H9 (cell line): ENCODE measurements around the gene TTC24. TPM values are rescaled to one million over a fixed set of nuclear protein-coding genes. Genes with fewer than 3 reads are reported as not detected.

Source experiments
- DNase-seq: peaks from one replicate; pipeline ENCODE4 v3.0.0-alpha.2; 2017
- H2AFZ ChIP-seq: one replicate; pipeline ENCODE4 v1.6.1; 2013; ENCODE audit warnings: mild to moderate bottlenecking, low read length, control low read depth, moderate library complexity
- H2AK5ac ChIP-seq: 2 replicates; pipeline ENCODE4 v1.6.1; 2013; ENCODE audit warnings: low read length, control low read depth, mixed read lengths; ENCODE audit not compliant: insufficient read length
- H2BK120ac ChIP-seq: one replicate; pipeline ENCODE4 v1.6.1; 2013; ENCODE audit warnings: low read depth, mild to moderate bottlenecking, low read length, control low read depth, inconsistent platforms; ENCODE audit not compliant: poor library complexity, severe bottlenecking
- H2BK12ac ChIP-seq: 2 replicates; pipeline ENCODE4 v1.6.1; 2013; ENCODE audit warnings: low read length, control low read depth, mixed read lengths, low read depth; ENCODE audit not compliant: insufficient read length
- H2BK15ac ChIP-seq: 2 replicates; pipeline ENCODE4 v1.6.1; 2013; ENCODE audit warnings: low read depth, low read length, control low read depth
- H2BK20ac ChIP-seq: one replicate; pipeline ENCODE4 v1.6.1; 2013; ENCODE audit warnings: low read depth, mild to moderate bottlenecking, low read length, control low read depth, inconsistent platforms; ENCODE audit not compliant: poor library complexity, severe bottlenecking
- H2BK5ac ChIP-seq: 2 replicates; pipeline ENCODE4 v1.6.1; 2013; ENCODE audit warnings: low read length, control low read depth, mixed read lengths; ENCODE audit not compliant: insufficient read length
- H3K14ac ChIP-seq: 2 replicates; pipeline ENCODE4 v1.6.1; 2013; ENCODE audit warnings: low read length, control low read depth; ENCODE audit not compliant: insufficient read depth
- H3K18ac ChIP-seq: 2 replicates; pipeline ENCODE4 v1.6.1; 2013; ENCODE audit warnings: low read depth, mild to moderate bottlenecking, mixed read lengths, low read length, control low read depth; ENCODE audit not compliant: insufficient read length
- H3K23ac ChIP-seq: 2 replicates; pipeline ENCODE4 v1.6.1; 2013; ENCODE audit warnings: low read length, control low read depth, mixed read lengths, low read depth; ENCODE audit not compliant: insufficient read length
- H3K23me2 ChIP-seq: 2 replicates; pipeline ENCODE4 v1.6.1; 2013; ENCODE audit warnings: low read depth, mild to moderate bottlenecking, mixed read lengths, low read length, control low read depth; ENCODE audit not compliant: insufficient read length, poor library complexity, severe bottlenecking
- H3K27ac ChIP-seq: 2 replicates; pipeline ENCODE4 v1.5.1; 2013; ENCODE audit warnings: low read length, control low read depth, mixed read lengths, low read depth; ENCODE audit not compliant: insufficient read length
- H3K27me3 ChIP-seq: 2 replicates; pipeline ENCODE4 v1.6.1; 2013; ENCODE audit warnings: low read length, control low read depth, inconsistent platforms; ENCODE audit not compliant: insufficient read depth
- H3K4ac ChIP-seq: 2 replicates; pipeline ENCODE4 v1.6.1; 2013; ENCODE audit warnings: low read depth, mild to moderate bottlenecking, control low read depth, inconsistent platforms, low read length, moderate library complexity
- H3K4me1 ChIP-seq: 2 replicates; pipeline ENCODE4 v1.6.1; 2013; ENCODE audit warnings: low read length, control low read depth, inconsistent platforms; ENCODE audit not compliant: insufficient read depth
- H3K4me2 ChIP-seq: 2 replicates; pipeline ENCODE4 v1.6.1; 2013; ENCODE audit warnings: low read length, control low read depth, mixed read lengths; ENCODE audit not compliant: insufficient read length, insufficient read depth
- H3K56ac ChIP-seq: 2 replicates; pipeline ENCODE4 v1.6.1; 2013; ENCODE audit warnings: low read depth, mild to moderate bottlenecking, mixed read lengths, low read length, control low read depth; ENCODE audit not compliant: insufficient read length
- H3K79me1 ChIP-seq: 2 replicates; pipeline ENCODE4 v1.6.1; 2013; ENCODE audit warnings: low read depth, mild to moderate bottlenecking, moderate library complexity, low read length, control low read depth, inconsistent platforms; ENCODE audit not compliant: insufficient read depth, poor library complexity, severe bottlenecking
- H3K79me2 ChIP-seq: 2 replicates; pipeline ENCODE4 v1.6.1; 2013; ENCODE audit warnings: low read length, control low read depth, inconsistent platforms; ENCODE audit not compliant: insufficient read depth
- H3K9ac ChIP-seq: 2 replicates; pipeline ENCODE4 v1.6.1; 2013; ENCODE audit warnings: low read length, control low read depth, mixed read lengths; ENCODE audit not compliant: insufficient read length; ENCODE audit errors: extremely low read depth
- H3K9me3 ChIP-seq: one replicate; pipeline ENCODE4 v1.6.1; 2013; ENCODE audit warnings: low read depth, low read length, inconsistent platforms; ENCODE audit not compliant: control insufficient read depth
- H3T11ph ChIP-seq: one replicate; pipeline ENCODE4 v1.6.1; 2013; ENCODE audit warnings: mild to moderate bottlenecking, low read length, control low read depth, inconsistent platforms
- H4K20me1 ChIP-seq: one replicate; pipeline ENCODE4 v1.6.1; 2013; ENCODE audit not compliant: control insufficient read depth, insufficient read length, insufficient read depth
- H4K5ac ChIP-seq: 2 replicates; pipeline ENCODE4 v1.6.1; 2013; ENCODE audit warnings: low read depth, mild to moderate bottlenecking, mixed read lengths, low read length, control low read depth; ENCODE audit not compliant: insufficient read length
- H4K8ac ChIP-seq: replicated peaks from 2 replicates; pipeline ENCODE4 v1.6.1; 2013; ENCODE audit warnings: low read length, control low read depth, mixed read lengths, low read depth; ENCODE audit not compliant: insufficient read length
- H4K91ac ChIP-seq: 2 replicates; pipeline ENCODE4 v1.6.1; 2013; ENCODE audit warnings: low read depth, mild to moderate bottlenecking, moderate library complexity, mixed read lengths, low read length, control low read depth; ENCODE audit not compliant: insufficient read length
- H3K27ac Mint-ChIP-seq, 3 experiments: 2 replicates in 2 of 3; 3 replicates in 1 of 3; pipeline ENCODE4 v1.8.0; 2020 to 2021; ENCODE audit warnings: mixed read lengths in 3 of 3, mild to moderate bottlenecking in 1 of 3, moderate library complexity in 1 of 3
- H3K27me3 Mint-ChIP-seq: 2 replicates; pipeline ENCODE4 v1.8.0; 2021; ENCODE audit warnings: low read depth, mild to moderate bottlenecking, moderate library complexity, mixed read lengths
- H3K36me3 Mint-ChIP-seq, 3 experiments: 2 replicates in 2 of 3; 3 replicates in 1 of 3; pipeline ENCODE4 v1.8.0; 2020 to 2021; ENCODE audit warnings: low read depth in 3 of 3, mixed read lengths in 3 of 3; ENCODE audit not compliant: insufficient read depth in 1 of 3
- H3K4me1 Mint-ChIP-seq, 2 experiments: 2 replicates each; pipeline ENCODE4 v1.8.0; 2020; ENCODE audit warnings: mixed read lengths in 2 of 2
- H3K4me3 Mint-ChIP-seq, 2 experiments: 2 replicates in 1 of 2; 3 replicates in 1 of 2; pipeline ENCODE4 v1.8.0; 2020 to 2021; ENCODE audit warnings: mild to moderate bottlenecking in 2 of 2, mixed read lengths in 2 of 2, moderate library complexity in 1 of 2
- H3K9me3 Mint-ChIP-seq, 2 experiments: 2 replicates in 1 of 2; 3 replicates in 1 of 2; pipeline ENCODE4 v1.8.0; 2020; ENCODE audit warnings: mild to moderate bottlenecking in 2 of 2, mixed read lengths in 2 of 2, moderate library complexity in 1 of 2
- WGBS: extraction: QIAGEN DNeasy Blood & Tissue Kit; methylation state at CpG from one replicate; pipeline ENCODE4 v1.1.7; 2013; ENCODE audit warnings: missing lambda C conversion rate, low lambda C conversion rate, mixed read lengths; ENCODE audit not compliant: insufficient read length; ENCODE audit errors: extremely low coverage; 5-methylcytosine and 5-hydroxymethylcytosine counted together
- total RNA-seq: library from RNA; stranded (reverse); gene quantifications from 2 replicates; pipeline ENCODE4 v1.2.1, GENCODE V29; 2021
- TF ChIP-seq, protein P1 (sequence below): fragments of 200-600 bp; sonication (generic); conservative IDR thresholded peaks from 3 replicates; pipeline ENCODE4 v1.8.0; 2021; ENCODE audit warnings: antibody characterized with exemption, mild to moderate bottlenecking

Gene TTC24
- total RNA-seq, 1 experiment from 2014 or later = 0.26 TPM

DNA sequence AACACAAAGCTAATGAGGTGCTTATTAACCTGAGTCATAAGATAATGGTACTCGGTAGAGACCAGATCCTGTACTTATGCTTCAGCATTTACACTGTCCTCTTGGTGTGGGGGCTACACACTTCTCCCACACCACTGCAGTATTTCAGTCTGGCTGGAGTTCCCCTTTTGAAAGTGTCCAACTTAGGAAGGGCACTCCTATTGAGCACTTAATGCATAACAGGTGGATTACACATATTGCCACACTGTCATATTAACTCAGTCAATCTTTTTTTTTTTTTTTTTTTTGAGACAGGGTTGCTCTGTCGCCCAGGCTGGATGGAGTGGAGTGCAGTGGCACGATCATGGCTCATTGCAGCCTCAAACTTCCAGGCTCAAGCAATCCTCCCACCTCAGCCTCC is 20.3 kb downstream of the TTC24 start:
- Mint-ChIP-seq H3K36me3 (peaks cover 26 to 49% (median 41%) of the 10 kb centered on the region in 3 experiments; a peak in 6 of 7 replicates), H3K27ac (no peak overlapping the region; a peak in 1 of 7 replicates), H3K4me1 (peaks cover 15 to 23% of the 10 kb centered on the region in 2 experiments), H3K4me3 (peak overlapping the region; percentile 91 to 100), H3K27me3 (peaks cover 2% of the 10 kb centered on the region; the same call in 1 of the 2 replicates), H3K9me3 (no peaks in the 10 kb centered on the region; a peak in 2 of 5 replicates)
- Histone ChIP-seq H3K14ac (no peak overlapping the region), H2AFZ (no peak overlapping the region), H3K4me2 (no peak overlapping the region), H2BK12ac (no peak overlapping the region), H3K79me2 (no peaks in the 10 kb centered on the region; the same call in 1 of the 2 replicates), H3K23ac (no peak overlapping the region), H3K27me3 (no peaks in the 10 kb centered on the region), H3K9ac (no peak overlapping the region), H3K4ac (no peak overlapping the region), H4K91ac (no peak overlapping the region), H3K79me1 (no peaks in the 10 kb centered on the region), H3K56ac (no peak overlapping the region), H2AK5ac (no peak overlapping the region), H4K5ac (no peak overlapping the region), H2BK15ac (no peak overlapping the region), H3K9me3 (no peaks in the 10 kb centered on the region), H3T11ph (no peak overlapping the region), H4K20me1 (no peaks in the 10 kb centered on the region), H3K4me1 (no peaks in the 10 kb centered on the region; the same call in 1 of the 2 replicates), H2BK20ac (no peak overlapping the region), H3K27ac (no peak overlapping the region), H4K8ac (no peak overlapping the region), H3K23me2 (peaks cover 4% of the 10 kb centered on the region), H2BK120ac (no peak overlapping the region), H2BK5ac (no peak overlapping the region), H3K18ac (no peak overlapping the region)
- WGBS = no CpG with 5 or more reads among the region's 3 CpGs
- DNase-seq = no peak
- TF ChIP-seq, protein P1, sequence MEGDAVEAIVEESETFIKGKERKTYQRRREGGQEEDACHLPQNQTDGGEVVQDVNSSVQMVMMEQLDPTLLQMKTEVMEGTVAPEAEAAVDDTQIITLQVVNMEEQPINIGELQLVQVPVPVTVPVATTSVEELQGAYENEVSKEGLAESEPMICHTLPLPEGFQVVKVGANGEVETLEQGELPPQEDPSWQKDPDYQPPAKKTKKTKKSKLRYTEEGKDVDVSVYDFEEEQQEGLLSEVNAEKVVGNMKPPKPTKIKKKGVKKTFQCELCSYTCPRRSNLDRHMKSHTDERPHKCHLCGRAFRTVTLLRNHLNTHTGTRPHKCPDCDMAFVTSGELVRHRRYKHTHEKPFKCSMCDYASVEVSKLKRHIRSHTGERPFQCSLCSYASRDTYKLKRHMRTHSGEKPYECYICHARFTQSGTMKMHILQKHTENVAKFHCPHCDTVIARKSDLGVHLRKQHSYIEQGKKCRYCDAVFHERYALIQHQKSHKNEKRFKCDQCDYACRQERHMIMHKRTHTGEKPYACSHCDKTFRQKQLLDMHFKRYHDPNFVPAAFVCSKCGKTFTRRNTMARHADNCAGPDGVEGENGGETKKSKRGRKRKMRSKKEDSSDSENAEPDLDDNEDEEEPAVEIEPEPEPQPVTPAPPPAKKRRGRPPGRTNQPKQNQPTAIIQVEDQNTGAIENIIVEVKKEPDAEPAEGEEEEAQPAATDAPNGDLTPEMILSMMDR = no peak
